Memory B cell (primary cell): ENCODE measurements around the gene ABCC4.

Source experiments
- ATAC-seq: fragments of 150-1000 bp; cut with Tn5 transposase; 2 replicates; pipeline ENCODE4 v1.10.0; 2021; ENCODE audit warnings: low read depth, mild to moderate bottlenecking, moderate library complexity
- DNase-seq, 2 donors: peaks; one replicate each; pipeline ENCODE4 v3.0.0; 2022; ENCODE audit warnings: low spot score in 2 of 2
- H3K27ac Mint-ChIP-seq: one replicate; pipeline ENCODE4 v1.8.0; 2022; ENCODE audit warnings: mild to moderate bottlenecking, moderate library complexity, mixed read lengths
- H3K27me3 Mint-ChIP-seq: one replicate; pipeline ENCODE4 v1.8.0; 2022; ENCODE audit warnings: mixed read lengths
- H3K36me3 Mint-ChIP-seq: one replicate; pipeline ENCODE4 v1.8.0; 2022; ENCODE audit warnings: mild to moderate bottlenecking, mixed read lengths
- H3K4me1 Mint-ChIP-seq: one replicate; pipeline ENCODE4 v1.8.0; 2022; ENCODE audit warnings: mixed read lengths
- H3K4me3 Mint-ChIP-seq: one replicate; pipeline ENCODE4 v1.8.0; 2022; ENCODE audit warnings: mild to moderate bottlenecking, moderate library complexity, mixed read lengths
- H3K9me3 Mint-ChIP-seq: one replicate; pipeline ENCODE4 v1.8.0; 2022; ENCODE audit warnings: mixed read lengths

ABCC4 gene

DNA sequence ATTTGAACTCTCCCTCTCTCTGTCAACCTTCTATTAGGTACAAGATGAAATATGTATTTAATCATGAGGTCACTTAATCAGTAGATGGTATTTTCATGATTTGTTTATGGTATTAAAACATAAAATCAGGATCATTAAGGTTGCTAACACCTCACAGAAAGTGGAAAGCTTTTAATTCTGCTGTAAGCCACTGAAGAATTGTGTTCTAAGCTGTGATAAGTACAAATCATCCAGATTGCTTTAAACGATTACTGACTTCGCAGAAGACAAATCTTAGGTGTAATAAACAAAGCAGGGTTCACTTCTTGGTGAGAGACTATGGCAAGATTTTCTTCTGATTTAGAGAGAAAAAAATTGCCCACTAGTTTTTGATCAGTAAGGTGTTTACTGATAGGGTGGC is 214.5 kb downstream of the ABCC4 start:
- no peak overlapping the region for H3K4me3 Mint-ChIP-seq
- no peaks in the 10 kb centered on the region for H3K27me3 Mint-ChIP-seq
- no peaks in the 10 kb centered on the region for H3K9me3 Mint-ChIP-seq
- DNase-seq: no peak
- no peaks in the 10 kb centered on the region for H3K4me1 Mint-ChIP-seq
- no peak for ATAC-seq
- H3K36me3 Mint-ChIP-seq: peaks cover 23% of the 10 kb centered on the region
- no peak overlapping the region for H3K27ac Mint-ChIP-seq

DNA sequence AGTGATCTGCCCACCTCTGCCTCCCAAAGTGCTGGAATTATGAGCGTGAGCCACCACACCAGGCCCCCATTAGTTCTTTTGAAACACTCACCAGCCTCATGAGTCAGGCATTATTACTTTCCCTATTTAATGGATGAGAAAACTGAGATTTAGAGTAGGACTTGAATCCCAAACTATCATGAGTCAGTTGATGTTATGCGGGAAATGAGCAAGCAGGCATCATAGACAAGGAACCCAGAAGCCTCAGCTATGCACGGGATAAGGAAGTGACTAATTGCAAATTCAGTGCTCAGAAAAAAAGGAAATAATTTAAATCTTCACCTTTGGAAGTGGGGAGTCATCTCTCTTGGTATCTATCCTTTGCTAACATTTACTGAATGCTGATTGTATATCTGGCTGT is 217.5 kb downstream of the ABCC4 start:
- DNase-seq (no peak), ATAC-seq (no peak)
- H3K36me3 Mint-ChIP-seq: peaks cover 17% of the 10 kb centered on the region
- no peaks in the 10 kb centered on the region for H3K27me3 Mint-ChIP-seq
- no peak overlapping the region for H3K4me3 Mint-ChIP-seq
- H3K9me3 Mint-ChIP-seq: no peaks in the 10 kb centered on the region
- no peaks in the 10 kb centered on the region for H3K4me1 Mint-ChIP-seq
- H3K27ac Mint-ChIP-seq: no peak overlapping the region

DNA sequence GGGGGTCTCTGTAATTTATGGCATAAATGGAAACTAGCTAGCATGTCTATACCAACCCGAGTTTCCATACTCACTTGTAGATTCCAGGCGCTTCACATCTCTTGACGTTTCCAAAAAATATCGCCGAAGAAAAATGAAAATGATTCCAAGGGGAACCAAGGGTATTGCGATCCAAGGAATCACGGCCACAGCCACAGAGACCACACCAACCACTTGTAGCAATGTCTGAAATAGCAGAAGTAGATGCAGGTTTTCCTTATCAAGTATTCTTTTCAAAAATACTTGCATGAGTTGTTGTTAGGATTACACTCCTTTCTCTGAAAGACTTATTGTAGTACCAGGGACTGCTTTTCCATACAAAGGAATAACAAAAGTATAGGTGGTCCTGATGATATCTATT is 218.2 kb downstream of the ABCC4 start:
- no peak for DNase-seq
- Mint-ChIP-seq H3K27ac (no peak overlapping the region), H3K36me3 (peaks cover 18% of the 10 kb centered on the region), H3K27me3 (no peaks in the 10 kb centered on the region), H3K9me3 (no peaks in the 10 kb centered on the region), H3K4me1 (no peaks in the 10 kb centered on the region), H3K4me3 (no peak overlapping the region)
- no peak for ATAC-seq

DNA sequence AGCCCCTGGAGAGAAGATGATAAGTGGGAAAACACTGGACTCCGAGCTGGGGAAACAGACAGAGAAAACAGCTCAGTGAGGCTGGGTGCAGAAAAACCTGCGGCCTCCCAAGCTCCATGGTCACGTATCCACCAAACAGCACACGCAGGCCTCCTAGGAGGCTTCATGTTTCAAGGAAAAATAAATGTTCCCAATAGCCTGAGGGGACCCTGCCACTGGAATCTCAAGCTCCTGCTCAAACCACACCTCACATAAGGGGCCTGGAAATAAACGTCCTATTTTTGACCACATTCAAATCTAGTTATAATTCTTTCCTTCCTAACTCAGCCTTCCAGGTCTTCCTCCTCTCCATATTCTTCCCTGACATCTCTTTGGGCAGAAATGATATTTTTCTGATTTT is 225.7 kb downstream of the ABCC4 start:
- Mint-ChIP-seq H3K4me1 (no peaks in the 10 kb centered on the region), H3K36me3 (peaks cover 42% of the 10 kb centered on the region), H3K9me3 (peaks cover 2% of the 10 kb centered on the region), H3K27ac (no peak overlapping the region), H3K27me3 (no peaks in the 10 kb centered on the region), H3K4me3 (no peak overlapping the region)
- no peak for ATAC-seq
- DNase-seq: no peak

DNA sequence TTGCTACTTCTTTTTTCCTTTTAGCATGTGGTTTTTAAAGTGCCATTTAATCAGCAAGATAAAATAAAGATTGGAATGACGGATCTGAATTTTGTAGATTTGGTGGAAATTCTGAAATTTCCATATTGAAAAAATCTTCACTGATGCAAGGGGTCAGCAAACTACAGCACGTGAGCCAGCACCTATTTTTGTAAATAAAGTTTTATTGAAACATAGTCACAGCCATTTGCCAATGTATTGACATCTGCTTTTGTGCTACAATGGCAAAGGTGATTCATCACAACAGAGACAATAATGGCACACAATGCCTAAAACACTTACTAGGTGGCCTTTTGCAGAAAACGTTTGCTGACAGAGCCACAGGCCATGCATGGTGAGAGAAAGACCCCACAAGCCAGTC is 226.4 kb downstream of the ABCC4 start:
- H3K4me3 Mint-ChIP-seq: no peak overlapping the region
- peaks cover 44% of the 10 kb centered on the region for H3K36me3 Mint-ChIP-seq
- H3K9me3 Mint-ChIP-seq: peaks cover 2% of the 10 kb centered on the region
- no peak for DNase-seq
- H3K27me3 Mint-ChIP-seq: no peaks in the 10 kb centered on the region
- H3K27ac Mint-ChIP-seq: no peak overlapping the region
- ATAC-seq: no peak
- H3K4me1 Mint-ChIP-seq: no peaks in the 10 kb centered on the region

DNA sequence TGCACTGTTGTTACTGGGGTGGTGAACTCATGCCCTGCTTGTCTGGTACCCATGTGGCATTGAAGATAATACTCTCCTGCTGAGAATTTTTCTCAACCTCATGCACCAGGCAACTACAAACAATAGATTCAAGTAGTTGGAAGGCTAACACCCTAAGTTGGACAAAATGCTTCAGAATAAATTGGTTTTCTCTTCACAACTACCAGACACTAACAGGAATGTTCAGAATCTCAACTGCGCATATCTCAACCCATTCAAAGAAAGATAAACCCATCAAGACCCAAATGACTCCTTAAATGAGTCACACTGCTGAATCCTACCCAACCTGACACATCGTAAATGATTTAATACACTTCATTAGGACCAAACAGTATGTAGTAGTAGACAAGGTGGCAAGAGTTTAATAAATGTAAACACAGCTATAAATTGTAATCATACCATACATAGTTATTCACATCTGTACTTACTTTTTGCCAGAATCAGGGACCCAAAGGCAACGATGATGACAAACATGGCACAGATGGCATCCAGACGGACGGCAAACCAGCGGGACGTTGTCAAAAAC is 227.4 kb downstream of the ABCC4 start:
- ATAC-seq: no peak
- Mint-ChIP-seq H3K4me1 (no peaks in the 10 kb centered on the region), H3K4me3 (no peak overlapping the region), H3K9me3 (peaks cover 2% of the 10 kb centered on the region), H3K27ac (no peak overlapping the region), H3K27me3 (no peaks in the 10 kb centered on the region), H3K36me3 (peaks cover 48% of the 10 kb centered on the region)
- DNase-seq: no peak

DNA sequence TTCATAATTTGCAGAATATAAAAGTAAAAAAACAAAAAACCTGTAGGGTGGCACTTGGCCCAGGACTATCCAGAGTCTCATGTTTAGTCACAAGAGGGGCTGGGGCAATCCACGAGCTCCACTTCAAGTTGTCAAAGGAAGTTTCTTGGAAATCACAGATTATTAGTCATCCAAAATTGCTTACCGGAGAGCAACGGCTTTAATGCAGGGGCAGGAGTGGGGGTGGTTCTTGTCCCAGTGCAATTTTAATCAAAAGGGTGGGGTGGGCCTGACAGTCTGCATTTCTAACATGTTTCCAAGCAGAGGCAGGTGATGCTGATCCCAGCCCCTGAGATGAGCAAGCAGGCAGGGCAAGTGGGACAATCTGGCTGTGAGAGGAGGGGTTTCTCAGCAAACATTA is 233.9 kb downstream of the ABCC4 start:
- H3K36me3 Mint-ChIP-seq: peaks cover 30% of the 10 kb centered on the region

DNA sequence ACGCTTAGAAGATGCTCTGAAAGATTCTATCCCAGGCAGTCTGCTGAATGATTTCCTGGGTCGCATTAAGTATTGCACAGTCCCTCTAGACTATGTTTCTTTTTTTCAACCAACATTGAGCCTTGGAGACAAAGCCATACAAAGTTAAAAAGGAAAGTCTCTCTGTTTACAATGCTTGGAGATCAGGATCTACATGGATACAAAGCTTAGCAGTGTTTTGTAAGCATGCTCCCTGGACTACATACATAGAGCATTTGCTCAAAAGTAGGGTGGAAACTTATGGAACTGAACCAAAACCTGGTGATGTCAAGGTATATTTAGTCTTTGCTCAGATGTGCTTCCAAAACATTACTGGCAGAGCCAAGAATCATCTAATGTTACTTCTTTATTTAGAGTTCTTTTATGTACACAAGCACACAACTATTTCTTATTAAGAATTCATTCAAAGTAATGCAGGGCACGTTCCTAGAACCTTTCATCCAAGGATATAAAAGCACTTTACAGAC is 241.2 kb downstream of the ABCC4 start:
- no peak for ATAC-seq
- H3K4me1 Mint-ChIP-seq: no peaks in the 10 kb centered on the region
- no peaks in the 10 kb centered on the region for H3K9me3 Mint-ChIP-seq
- no peak overlapping the region for H3K27ac Mint-ChIP-seq
- H3K36me3 Mint-ChIP-seq: peaks cover 10% of the 10 kb centered on the region
- DNase-seq: no peak
- no peaks in the 10 kb centered on the region for H3K27me3 Mint-ChIP-seq
- H3K4me3 Mint-ChIP-seq: no peak overlapping the region

More for the DNA sequence above, 233.9 kb downstream of the ABCC4 start:
- Mint-ChIP-seq H3K9me3 (no peaks in the 10 kb centered on the region), H3K27me3 (no peaks in the 10 kb centered on the region), H3K4me3 (no peak overlapping the region), H3K4me1 (no peaks in the 10 kb centered on the region), H3K27ac (no peak overlapping the region)
- DNase-seq (no peak), ATAC-seq (no peak)

DNA sequence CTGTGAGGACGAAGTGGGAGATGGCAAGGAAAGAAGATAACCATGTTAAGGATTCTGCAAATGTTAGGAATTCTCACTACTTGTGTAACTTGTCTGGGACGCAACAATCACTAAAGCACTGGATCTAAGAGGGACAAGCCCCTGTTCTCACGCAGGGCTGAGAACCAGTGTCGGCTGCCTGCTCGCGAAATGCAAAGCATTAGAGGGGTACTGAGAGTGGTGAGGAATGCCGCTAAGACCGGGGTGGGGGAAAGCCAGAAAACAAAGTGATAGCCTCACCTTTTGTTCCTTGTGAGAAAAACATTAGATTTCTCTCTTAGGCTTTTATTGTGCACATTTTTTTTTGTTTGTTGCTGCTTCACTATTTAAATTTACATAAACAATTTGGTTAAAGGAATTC is 241.9 kb downstream of the ABCC4 start:
- H3K4me3 Mint-ChIP-seq: no peak overlapping the region
- ATAC-seq: no peak
- no peaks in the 10 kb centered on the region for H3K27me3 Mint-ChIP-seq
- H3K27ac Mint-ChIP-seq: no peak overlapping the region
- no peaks in the 10 kb centered on the region for H3K9me3 Mint-ChIP-seq
- no peak for DNase-seq
- H3K4me1 Mint-ChIP-seq: no peaks in the 10 kb centered on the region
- H3K36me3 Mint-ChIP-seq: peaks cover 10% of the 10 kb centered on the region

DNA sequence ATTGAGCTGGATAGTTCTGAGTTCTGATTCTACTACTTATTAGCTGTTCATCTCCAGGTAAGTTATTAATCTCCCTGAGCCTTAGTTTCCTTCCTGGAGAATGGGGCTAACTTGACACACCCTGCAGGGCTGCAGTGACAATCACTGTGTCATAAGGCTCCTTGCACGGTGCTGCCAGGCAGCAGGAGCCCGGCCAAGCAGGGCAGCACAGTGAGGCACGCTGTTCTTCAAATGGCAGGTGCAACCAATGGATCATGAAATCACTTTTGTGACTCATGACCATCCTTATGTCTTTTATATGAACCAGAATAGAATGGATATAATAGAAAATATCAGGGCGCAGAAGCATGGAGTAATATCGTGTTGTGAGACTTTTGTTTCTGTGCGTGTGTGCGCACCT is 242.6 kb downstream of the ABCC4 start:
- no peak overlapping the region for H3K4me3 Mint-ChIP-seq
- H3K4me1 Mint-ChIP-seq: no peaks in the 10 kb centered on the region
- H3K27ac Mint-ChIP-seq: no peak overlapping the region
- ATAC-seq: no peak
- no peaks in the 10 kb centered on the region for H3K27me3 Mint-ChIP-seq
- no peak for DNase-seq
- H3K36me3 Mint-ChIP-seq: peaks cover 10% of the 10 kb centered on the region
- no peaks in the 10 kb centered on the region for H3K9me3 Mint-ChIP-seq

DNA sequence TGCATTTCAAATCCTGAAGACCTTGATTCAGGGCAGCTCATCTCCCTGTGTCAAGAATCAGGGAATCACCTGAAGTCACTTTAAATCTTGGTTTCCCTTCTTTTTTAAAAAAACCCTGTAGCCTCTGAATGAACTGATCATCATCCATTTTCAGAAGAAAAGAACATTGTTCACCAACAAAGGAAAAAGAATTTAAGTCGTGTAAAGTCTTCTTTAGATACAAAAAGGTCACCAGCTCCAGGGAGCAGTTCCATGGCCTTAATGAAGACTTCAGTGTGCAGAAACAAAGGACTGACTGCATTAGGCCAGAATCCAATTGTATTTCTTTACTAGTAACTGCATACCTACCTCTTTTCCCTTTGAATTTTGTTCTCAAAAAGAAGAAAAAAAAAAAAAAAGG is 245.0 kb downstream of the ABCC4 start:
- ATAC-seq: no peak
- Mint-ChIP-seq H3K27me3 (no peaks in the 10 kb centered on the region), H3K4me3 (no peak overlapping the region), H3K27ac (no peak overlapping the region), H3K4me1 (no peaks in the 10 kb centered on the region), H3K9me3 (no peaks in the 10 kb centered on the region), H3K36me3 (peaks cover 7% of the 10 kb centered on the region)
- no peak for DNase-seq

DNA sequence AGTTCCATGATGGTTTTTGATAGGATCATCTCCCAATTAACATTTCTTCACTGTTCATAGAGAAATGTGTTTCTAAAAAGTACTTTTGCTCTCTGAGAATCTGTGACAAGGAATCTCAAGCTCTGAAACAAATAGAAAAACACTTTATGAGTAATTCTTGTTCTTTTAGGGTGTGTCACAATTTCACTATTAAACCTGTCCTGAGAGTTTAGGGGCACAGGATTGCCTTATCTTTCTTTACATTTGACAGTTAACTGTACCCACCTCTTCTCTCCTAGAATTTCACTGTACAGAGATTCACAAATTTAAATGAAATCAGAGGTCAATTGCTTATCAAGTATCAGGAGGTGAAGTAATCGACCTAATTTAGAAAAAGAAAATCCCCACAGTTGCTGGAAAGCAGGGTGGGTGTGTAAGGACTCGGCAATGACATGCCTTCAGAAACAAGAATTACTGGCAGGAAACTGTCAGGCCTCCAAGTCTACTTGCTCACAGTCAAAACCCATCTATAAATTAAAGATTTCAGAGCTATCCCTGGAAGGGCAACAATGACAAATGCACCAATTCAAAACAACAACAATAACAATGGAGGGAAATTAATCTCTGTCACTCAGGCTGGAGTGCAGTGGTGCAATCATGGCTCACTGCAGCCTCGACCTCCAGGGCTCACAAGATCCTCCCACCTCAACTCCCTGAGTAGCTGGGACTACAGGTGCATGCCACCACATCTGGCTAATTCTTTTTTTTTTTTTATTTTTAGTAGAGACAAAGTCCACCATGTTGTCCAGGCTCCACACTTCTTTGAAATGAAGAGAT is 250.2 kb downstream of the ABCC4 start:
- Mint-ChIP-seq H3K4me1 (no peaks in the 10 kb centered on the region), H3K27me3 (no peaks in the 10 kb centered on the region), H3K9me3 (no peaks in the 10 kb centered on the region), H3K27ac (no peak overlapping the region), H3K36me3 (peaks cover 2% of the 10 kb centered on the region), H3K4me3 (no peak overlapping the region)
- DNase-seq: no peak
- ATAC-seq: no peak

DNA sequence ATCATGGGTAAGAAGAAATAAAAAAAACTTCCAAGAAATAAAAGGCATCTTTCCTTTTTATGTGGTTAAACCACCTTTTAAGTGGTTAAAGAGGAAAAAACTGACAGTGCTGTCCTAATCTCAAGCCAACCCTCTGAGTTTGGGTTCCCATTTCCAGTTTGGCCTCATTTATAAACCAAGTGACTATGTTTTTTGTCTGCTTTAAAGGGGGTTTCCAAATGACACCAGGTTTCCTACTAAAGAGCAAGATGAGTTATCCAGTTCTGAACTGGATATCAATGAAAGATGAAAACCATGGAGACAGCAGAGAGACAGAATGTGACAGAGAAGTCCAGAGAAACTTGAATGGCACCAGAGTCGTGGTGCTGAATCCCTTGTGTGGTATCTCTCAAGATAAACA is 251.5 kb downstream of the ABCC4 start:
- Mint-ChIP-seq H3K9me3 (no peaks in the 10 kb centered on the region), H3K36me3 (peaks cover 5% of the 10 kb centered on the region), H3K27me3 (no peaks in the 10 kb centered on the region), H3K27ac (no peak overlapping the region), H3K4me1 (no peaks in the 10 kb centered on the region), H3K4me3 (no peak overlapping the region)
- DNase-seq: no peak
- ATAC-seq: no peak

DNA sequence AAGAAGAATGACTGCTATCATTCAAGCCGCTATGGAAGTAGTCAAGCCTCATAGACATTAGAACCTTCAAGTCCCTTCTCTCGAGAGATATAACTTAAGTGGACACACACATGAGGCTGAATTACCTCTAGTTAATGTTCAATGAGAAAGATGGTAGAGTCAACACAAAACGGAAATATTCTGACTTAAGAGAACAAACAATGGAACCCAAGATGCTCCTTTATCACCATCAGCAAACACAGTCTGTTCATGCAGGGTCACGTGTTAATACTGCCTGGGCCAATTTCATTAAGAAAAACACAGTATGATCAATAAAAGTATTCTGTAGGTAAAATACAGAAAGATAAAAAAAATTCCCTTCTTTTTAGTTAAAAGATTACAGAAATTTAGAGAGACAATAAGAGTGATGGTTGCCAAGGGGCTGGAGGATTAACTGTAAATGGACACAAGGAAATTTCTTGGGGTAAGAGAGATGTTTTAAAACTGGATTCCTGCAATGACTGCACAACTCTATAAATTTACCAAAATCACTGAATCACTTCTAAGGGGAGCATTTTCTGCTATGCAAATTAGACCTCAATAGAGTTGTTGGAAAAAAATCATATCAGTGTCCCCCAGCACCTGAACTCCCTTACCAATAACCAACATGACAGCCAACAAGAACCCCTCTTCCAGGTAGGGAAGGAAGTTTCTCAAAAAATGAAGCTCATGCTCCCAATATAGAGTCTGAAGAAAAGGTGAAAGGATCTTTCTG is 256.6 kb downstream of the ABCC4 start:
- peaks cover 28% of the 10 kb centered on the region for H3K36me3 Mint-ChIP-seq
- no peak overlapping the region for H3K27ac Mint-ChIP-seq
- H3K27me3 Mint-ChIP-seq: no peaks in the 10 kb centered on the region
- H3K4me3 Mint-ChIP-seq: no peak overlapping the region
- ATAC-seq (no peak), DNase-seq (no peak)
- H3K9me3 Mint-ChIP-seq: no peaks in the 10 kb centered on the region
- no peaks in the 10 kb centered on the region for H3K4me1 Mint-ChIP-seq
